Keratinocyte (primary cell): ENCODE data around the gene PGLYRP4. TPM values are rescaled to one million over a fixed set of nuclear protein-coding genes. Genes with fewer than 3 reads are reported as not detected.

Experiments used
- DNase-seq: peaks from one replicate; pipeline ENCODE4 v3.0.0-alpha.2; 2011; ENCODE audit warnings: low read depth, missing footprints, low spot score
- FAIRE-seq: peaks from 2 replicates; lab custom pipeline; 2011; peaks lifted over from hg19 to GRCh38; lab: Jason Lieb, UNC
- H2AFZ ChIP-seq: 2 replicates; pipeline ENCODE4 v1.6.0; 2012; ENCODE audit warnings: low read length, control low read depth, inconsistent platforms; ENCODE audit not compliant: control insufficient read depth
- H3K27ac ChIP-seq: 2 replicates; pipeline ENCODE4 v1.5.1; 2011; ENCODE audit warnings: low read length; ENCODE audit not compliant: control insufficient read depth, insufficient read depth
- H3K27me3 ChIP-seq: 3 replicates; pipeline ENCODE4 v1.6.0; 2011; ENCODE audit warnings: low read length; ENCODE audit not compliant: control insufficient read depth, insufficient read depth; ENCODE audit errors: extremely low read depth
- H3K36me3 ChIP-seq, 2 experiments: 2 replicates in 1 of 2; 3 replicates in 1 of 2; pipeline ENCODE4 v1.5.1; 2011; ENCODE audit warnings: low read length in 2 of 2, mild to moderate bottlenecking in 1 of 2; ENCODE audit not compliant: control insufficient read depth in 2 of 2, insufficient read depth in 2 of 2; ENCODE audit errors: extremely low read depth in 1 of 2
- H3K4me1 ChIP-seq: 3 replicates; pipeline ENCODE4 v1.5.1; 2011; ENCODE audit warnings: low read length; ENCODE audit not compliant: control insufficient read depth, insufficient read depth; ENCODE audit errors: extremely low read depth
- H3K4me2 ChIP-seq: 3 replicates; pipeline ENCODE4 v1.6.0; 2011; ENCODE audit warnings: low read depth, low read length; ENCODE audit not compliant: control insufficient read depth, insufficient read depth; ENCODE audit errors: extremely low read depth
- H3K4me3 ChIP-seq, 3 experiments: fragments of 200-600 bp in 1 of 3; sonication (generic) in 1 of 3; 2 replicates in 2 of 3; 3 replicates in 1 of 3; pipeline ENCODE4 v1.5.1; 2011 to 2016; ENCODE audit warnings: low read length in 3 of 3, mild to moderate bottlenecking in 3 of 3, control low read depth in 2 of 3, inconsistent platforms in 1 of 3, low read depth in 1 of 3, mixed read lengths in 1 of 3, mixed run types in 1 of 3, moderate library complexity in 1 of 3; ENCODE audit not compliant: control insufficient read depth in 2 of 3, insufficient read depth in 2 of 3; ENCODE audit errors: extremely low read depth in 1 of 3
- H3K79me2 ChIP-seq: 2 replicates; pipeline ENCODE4 v1.6.0; 2012; ENCODE audit warnings: low read length; ENCODE audit not compliant: control insufficient read depth, insufficient read depth
- H3K9ac ChIP-seq: 3 replicates; pipeline ENCODE4 v1.6.0; 2011; ENCODE audit warnings: low read length; ENCODE audit not compliant: control insufficient read depth, insufficient read depth; ENCODE audit errors: extremely low read depth
- H3K9me1 ChIP-seq: 3 replicates; pipeline ENCODE4 v1.6.0; 2011; ENCODE audit warnings: low read length; ENCODE audit not compliant: control insufficient read depth, insufficient read depth; ENCODE audit errors: extremely low read depth
- H3K9me3 ChIP-seq: 2 replicates; pipeline ENCODE4 v1.5.1; 2012; ENCODE audit warnings: low read depth, low read length; ENCODE audit not compliant: control insufficient read depth
- H4K20me1 ChIP-seq: 3 replicates; pipeline ENCODE4 v1.6.0; 2011; ENCODE audit warnings: low read length; ENCODE audit not compliant: control insufficient read depth, insufficient read depth; ENCODE audit errors: extremely low read depth
- EZH2 ChIP-seq: IDR thresholded peaks from one replicate; pipeline ENCODE4 v1.6.1; 2012; ENCODE audit warnings: inconsistent platforms, mild to moderate bottlenecking, low read length, moderate library complexity
- dilution Hi-C: fragments of 300-500 bp; cut with MboI; formaldehyde crosslinking; loops from one replicate; pipeline ENCODE4 v1.7.0; 2020; ENCODE audit warnings: low sequenced_read_pairs; ENCODE audit not compliant: extremely low pct_ligation_motif_present
- polyA plus RNA-seq, 5 experiments: library from polyadenylated mRNA; depleted of rRNA in 3 of 5; stranded (reverse) in 3 of 5; stranded (forward) in 1 of 5; unstranded in 1 of 5; fragments of >200 nt; gene quantifications; 1 replicate in 1 of 5; 2 replicates in 3 of 5; 3 replicates in 1 of 5; pipeline versions ENCODE4 v1.2.1 to v1.2.3, GENCODE V29; 2011 to 2012; ENCODE audit warnings: missing spikeins in 2 of 5, low read depth in 1 of 5, low replicate concordance in 1 of 5
- TF ChIP-seq, protein P1 (sequence below), 3 experiments: IDR thresholded peaks in 1 of 3; conservative IDR thresholded peaks in 1 of 3; optimal IDR thresholded peaks in 1 of 3; 2 replicates in 2 of 3; 3 replicates in 1 of 3; pipeline versions ENCODE3 to v1.5.1; 2011; ENCODE audit warnings: low read length in 3 of 3, mild to moderate bottlenecking in 3 of 3, moderate library complexity in 2 of 3, control low read depth in 1 of 3, inconsistent platforms in 1 of 3; ENCODE audit not compliant: insufficient read depth in 2 of 3; ENCODE audit errors: extremely low read depth in 1 of 3

The PGLYRP4 gene
- polyA plus RNA-seq, 1 donor (not counting 4 experiments of a cell fraction or from before 2014, with no cell fraction given): 3.8 TPM

DNA sequence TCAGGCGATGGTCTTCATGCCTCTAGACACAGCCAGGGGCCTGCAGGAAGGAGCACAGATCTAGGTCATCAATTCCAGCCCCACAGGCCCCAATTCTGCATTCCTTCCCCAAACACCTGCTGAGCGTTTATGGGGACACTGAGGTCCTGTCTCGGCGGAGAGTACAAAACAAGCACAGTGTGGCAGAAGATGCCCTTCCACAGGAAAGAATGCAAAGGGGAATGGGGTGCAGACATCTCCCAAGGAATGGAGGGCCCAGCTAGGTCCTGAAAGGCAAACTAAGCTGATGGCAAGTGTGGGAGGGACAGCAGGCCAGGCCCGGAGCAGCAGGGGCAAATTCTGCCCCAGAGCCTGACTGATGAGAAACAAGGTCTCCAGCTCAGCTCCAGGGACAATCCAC lies 45.8 kb upstream of the PGLYRP4 start:
- Histone ChIP-seq H3K4me1 (peaks cover 31% of the 10 kb centered on the region), H3K9me1 (no peaks in the 10 kb centered on the region), H4K20me1 (no peaks in the 10 kb centered on the region), H2AFZ (no peak overlapping the region), H3K27ac (no peak overlapping the region), H3K36me3 (no peaks in the 10 kb centered on the region), H3K4me2 (no peak overlapping the region), H3K27me3 (peaks cover 11% of the 10 kb centered on the region), H3K9me3 (no peaks in the 10 kb centered on the region), H3K9ac (no peak overlapping the region), H3K79me2 (no peaks in the 10 kb centered on the region), H3K4me3 (no peak overlapping the region)
- FAIRE-seq (no peak), DNase-seq (no peak)
- dilution Hi-C loops: no loop called here
- TF ChIP-seq, protein P1, sequence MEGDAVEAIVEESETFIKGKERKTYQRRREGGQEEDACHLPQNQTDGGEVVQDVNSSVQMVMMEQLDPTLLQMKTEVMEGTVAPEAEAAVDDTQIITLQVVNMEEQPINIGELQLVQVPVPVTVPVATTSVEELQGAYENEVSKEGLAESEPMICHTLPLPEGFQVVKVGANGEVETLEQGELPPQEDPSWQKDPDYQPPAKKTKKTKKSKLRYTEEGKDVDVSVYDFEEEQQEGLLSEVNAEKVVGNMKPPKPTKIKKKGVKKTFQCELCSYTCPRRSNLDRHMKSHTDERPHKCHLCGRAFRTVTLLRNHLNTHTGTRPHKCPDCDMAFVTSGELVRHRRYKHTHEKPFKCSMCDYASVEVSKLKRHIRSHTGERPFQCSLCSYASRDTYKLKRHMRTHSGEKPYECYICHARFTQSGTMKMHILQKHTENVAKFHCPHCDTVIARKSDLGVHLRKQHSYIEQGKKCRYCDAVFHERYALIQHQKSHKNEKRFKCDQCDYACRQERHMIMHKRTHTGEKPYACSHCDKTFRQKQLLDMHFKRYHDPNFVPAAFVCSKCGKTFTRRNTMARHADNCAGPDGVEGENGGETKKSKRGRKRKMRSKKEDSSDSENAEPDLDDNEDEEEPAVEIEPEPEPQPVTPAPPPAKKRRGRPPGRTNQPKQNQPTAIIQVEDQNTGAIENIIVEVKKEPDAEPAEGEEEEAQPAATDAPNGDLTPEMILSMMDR (optimal IDR thresholded peaks at IDR 0.05 in 1 of 3, IDR thresholded peaks at IDR 0.05 in 1 of 3, conservative IDR thresholded peaks at IDR 0.05 in 1 of 3; ENCODE audit: extremely low read depth in 1 of 3, insufficient read depth in 2 of 3, low read length in 3 of 3): no peak

DNA sequence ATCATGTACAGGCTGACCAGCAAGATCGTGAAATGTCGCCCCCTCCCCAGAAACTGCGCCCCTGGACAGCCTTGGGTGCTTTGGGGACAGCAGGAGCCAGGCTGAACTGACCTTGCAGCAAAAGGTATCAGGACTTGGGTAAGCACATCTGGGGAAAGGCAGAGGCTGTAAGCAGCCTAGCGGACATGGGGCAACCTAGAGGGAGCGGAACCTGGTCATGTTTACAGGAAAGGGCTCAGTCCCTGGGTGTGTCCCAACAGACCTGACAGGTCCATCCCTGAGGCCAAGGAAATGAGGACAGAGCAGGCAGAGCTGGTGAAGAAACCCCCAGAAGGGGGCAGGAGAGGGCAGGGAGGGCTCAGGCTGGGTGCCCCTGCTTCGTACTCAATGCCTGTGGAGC lies 45.3 kb upstream of the PGLYRP4 start:
- Histone ChIP-seq H3K27me3 (peaks cover 9% of the 10 kb centered on the region), H2AFZ (no peak overlapping the region), H3K79me2 (no peaks in the 10 kb centered on the region), H3K9ac (no peak overlapping the region), H3K9me3 (no peaks in the 10 kb centered on the region), H3K9me1 (no peaks in the 10 kb centered on the region), H3K4me2 (no peak overlapping the region), H4K20me1 (no peaks in the 10 kb centered on the region), H3K4me3 (no peak overlapping the region), H3K36me3 (no peaks in the 10 kb centered on the region), H3K27ac (no peak overlapping the region), H3K4me1 (peaks cover 31% of the 10 kb centered on the region)
- DNase-seq (no peak), FAIRE-seq (no peak)
- dilution Hi-C loops: no loop called here
- TF ChIP-seq, protein P1 (optimal IDR thresholded peaks at IDR 0.05 in 1 of 3, IDR thresholded peaks at IDR 0.05 in 1 of 3, conservative IDR thresholded peaks at IDR 0.05 in 1 of 3; ENCODE audit: extremely low read depth in 1 of 3, insufficient read depth in 2 of 3, low read length in 3 of 3): peak in 1 of 3 experiments; percentile 4
- no peak for TF ChIP-seq EZH2
